HepG2 (cell line): ENCODE results near the gene GNA12. TPM values are rescaled to one million over a fixed set of nuclear protein-coding genes. Genes with fewer than 3 reads are reported as not detected.

Experiments
- ATAC-seq: fragments of 200-7000 bp; cut with Tn5 transposase; 3 replicates; pipeline ENCODE4 v1.9.1; 2020; ENCODE audit warnings: mild to moderate bottlenecking, moderate library complexity
- BruUV-seq: library from RNA; stranded (reverse); fragments of 400-500 nt; replicated peaks from 2 replicates; lab custom pipeline; 2021; lab: Mats Ljungman, UMichigan
- CTCF ChIA-PET: fragments of 300-600 bp; formaldehyde crosslinking; extraction: SDS; loops from one replicate; lab custom pipeline; 2021; ENCODE audit warnings: low total read pairs, inconsistent platforms, low intra/inter-chr PET ratio; lab: Yijun Ruan, JAX
- POLR2A ChIA-PET: fragments of 350-600 bp; sonication (Branson Sonifier 250); formaldehyde crosslinking; loops from one replicate; lab custom pipeline; 2020; ENCODE audit warnings: antibody characterized with exemption, inconsistent platforms; lab: Yijun Ruan, JAX
- DNase-seq: peaks from one replicate; pipeline ENCODE4 v3.0.0-alpha.2; 2015; ENCODE audit warnings: low spot score
- FAIRE-seq: peaks from 3 replicates; lab custom pipeline; 2011; peaks lifted over from hg19 to GRCh38; lab: Jason Lieb, UNC
- H2AFZ ChIP-seq: one replicate; pipeline ENCODE4 v1.6.1; 2011; ENCODE audit warnings: low read length, inconsistent platforms
- H3K27ac ChIP-seq: fragments of 300-600 bp; 3 replicates; pipeline ENCODE4 v1.8.0; 2011; ENCODE audit warnings: mixed run types, mild to moderate bottlenecking, mixed read lengths, low read length, inconsistent platforms; ENCODE audit not compliant: insufficient read depth; ENCODE audit errors: extremely low read length
- H3K27me3 ChIP-seq, 2 experiments: fragments of 200-600 bp in 1 of 2; 2 replicates in 1 of 2; 3 replicates in 1 of 2; pipeline versions ENCODE4 v1.6.0 to v1.8.0; 2011; ENCODE audit warnings: low read length in 2 of 2, mild to moderate bottlenecking in 2 of 2, moderate library complexity in 2 of 2, inconsistent platforms in 1 of 2; ENCODE audit not compliant: insufficient read depth in 2 of 2, control insufficient read depth in 1 of 2
- H3K36me3 ChIP-seq, 2 experiments: fragments of 200-600 bp in 1 of 2; replicated peaks in 1 of 2; 2 replicates in 1 of 2; 3 replicates in 1 of 2; pipeline versions ENCODE4 v1.5.1 to v1.8.0; 2011; ENCODE audit warnings: low read length in 2 of 2, inconsistent platforms in 1 of 2; ENCODE audit not compliant: insufficient read depth in 2 of 2, control insufficient read depth in 1 of 2
- H3K4me1 ChIP-seq: 2 replicates; pipeline ENCODE4 v1.5.1; 2012; ENCODE audit warnings: low read length, inconsistent platforms; ENCODE audit not compliant: insufficient read depth
- H3K4me2 ChIP-seq: 2 replicates; pipeline ENCODE4 v1.6.0; 2011; ENCODE audit warnings: low read depth, low read length, inconsistent platforms
- H3K4me3 ChIP-seq, 3 experiments: fragments of 200-600 bp in 1 of 3; sonication (generic), shearing (Covaris generic) in 1 of 3; replicated peaks in 1 of 3; 2 replicates each; pipeline ENCODE4 v1.5.1; 2011 to 2016; ENCODE audit warnings: low read length in 3 of 3, inconsistent platforms in 2 of 3, low read depth in 2 of 3, mild to moderate bottlenecking in 2 of 3, control low read depth in 1 of 3, mixed read lengths in 1 of 3; ENCODE audit not compliant: insufficient read depth in 1 of 3
- H3K79me2 ChIP-seq: one replicate; pipeline ENCODE4 v1.6.1; 2011; ENCODE audit warnings: low read length, inconsistent platforms; ENCODE audit not compliant: insufficient read depth
- H3K9ac ChIP-seq: 2 replicates; pipeline ENCODE4 v1.6.0; 2011; ENCODE audit warnings: mild to moderate bottlenecking, low read depth, low read length, inconsistent platforms; ENCODE audit not compliant: insufficient read depth
- H3K9me3 ChIP-seq: 2 replicates; pipeline ENCODE4 v1.5.1; 2012; ENCODE audit warnings: mild to moderate bottlenecking, low read length
- H4K20me1 ChIP-seq: 2 replicates; pipeline ENCODE4 v1.6.0; 2011; ENCODE audit warnings: inconsistent platforms, mild to moderate bottlenecking, low read length, moderate library complexity; ENCODE audit not compliant: insufficient read depth
- CHCHD3 ChIP-seq: sonication (generic); formaldehyde crosslinking; IDR thresholded peaks from 2 replicates; pipeline ENCODE4 v1.8.0; 2022; ENCODE audit warnings: mild to moderate bottlenecking, missing genetic modification reagents, moderate library complexity
- FOXP1 ChIP-seq, 2 experiments: fragments of 450-650 bp in 1 of 2; IDR thresholded peaks; 2 replicates each; pipeline ENCODE4 v1.6.1; 2017 to 2018; ENCODE audit warnings: antibody characterized with exemption in 1 of 2
- MAFK ChIP-seq, 2 experiments: IDR thresholded peaks in 1 of 2; conservative IDR thresholded peaks in 1 of 2; 2 replicates each; pipeline ENCODE4 v1.6.1; 2011; ENCODE audit warnings: improper control_type of control experiment in 2 of 2, low read length in 2 of 2
- NAIF1 ChIP-seq: sonication (generic); formaldehyde crosslinking; IDR thresholded peaks from 2 replicates; pipeline ENCODE4 v1.5.0; 2020; ENCODE audit warnings: mild to moderate bottlenecking, missing genetic modification reagents, borderline replicate concordance
- NCOA1 ChIP-seq: sonication (generic); formaldehyde crosslinking; IDR thresholded peaks from 2 replicates; pipeline ENCODE4 v1.9.0; 2021; ENCODE audit warnings: missing genetic modification reagents
- NFRKB ChIP-seq: fragments of 450-650 bp; IDR thresholded peaks from 2 replicates; pipeline ENCODE4 v1.6.1; 2017
- PRPF4 ChIP-seq: fragments of 200-400 bp; formaldehyde crosslinking; IDR thresholded peaks from 2 replicates; pipeline ENCODE4 v1.6.1; 2016; ENCODE audit warnings: low read length, low read depth; ENCODE audit not compliant: poor library complexity, severe bottlenecking
- ZKSCAN8 ChIP-seq: IDR thresholded peaks from 2 replicates; pipeline ENCODE4 v1.6.1; 2016; ENCODE audit warnings: borderline replicate concordance, missing genetic modification reagents, missing compliant biosample characterization
- ZMYM4 ChIP-seq: sonication (generic); formaldehyde crosslinking; IDR thresholded peaks from 2 replicates; pipeline ENCODE4 v1.8.1; 2023; ENCODE audit warnings: mild to moderate bottlenecking, missing genetic modification reagents
- ZNF260 ChIP-seq: sonication (generic); formaldehyde crosslinking; IDR thresholded peaks from 2 replicates; pipeline ENCODE4 v1.4.0; 2020; ENCODE audit warnings: missing genetic modification reagents, low read depth, mild to moderate bottlenecking, borderline replicate concordance
- ZNF274 ChIP-seq: sonication (generic); formaldehyde crosslinking; IDR thresholded peaks from 2 replicates; pipeline ENCODE4 v1.5.1; 2020; ENCODE audit warnings: mild to moderate bottlenecking, missing genetic modification reagents
- ZNF432 ChIP-seq: sonication (generic); formaldehyde crosslinking; IDR thresholded peaks from 2 replicates; pipeline ENCODE4 v1.5.0; 2020; ENCODE audit warnings: missing genetic modification reagents, mild to moderate bottlenecking, borderline replicate concordance
- ZNF615 ChIP-seq: sonication (generic); formaldehyde crosslinking; IDR thresholded peaks from 2 replicates; pipeline ENCODE4 v1.5.0; 2020; ENCODE audit warnings: mild to moderate bottlenecking, missing genetic modification reagents, borderline replicate concordance
- ZNF891 ChIP-seq: sonication (generic); formaldehyde crosslinking; IDR thresholded peaks from 2 replicates; pipeline ENCODE4 v1.5.0; 2020; ENCODE audit warnings: mild to moderate bottlenecking, missing genetic modification reagents
- WGBS: methylation state at CpG from one replicate; pipeline ENCODE4 v1.1.6; 2017; ENCODE audit warnings: low lambda C conversion rate; 5-methylcytosine and 5-hydroxymethylcytosine counted together
- in situ Hi-C: cut with HindIII; loops from 2 replicates; pipeline ENCODE4 v1.10.0; 2017; ENCODE audit warnings: low pct_unique_long_range_greater_than_20kb; ENCODE audit not compliant: extremely low pct_ligation_motif_present
- intact Hi-C: fragments of 100-400 bp; cut with micrococcal nuclease; formaldehyde crosslinking; loops from one replicate; pipeline ENCODE4 v1.10.0; 2022; ENCODE audit not compliant: unreplicated experiment
- polyA plus RNA-seq, 8 experiments: library from polyadenylated mRNA; depleted of rRNA in 3 of 8; stranded (reverse) in 7 of 8; unstranded in 1 of 8; fragments of >200 nt; fragmentation: Illumina TruSeq in 4 of 8; extraction: Trizol in 4 of 8; gene quantifications; 2 replicates each; pipeline versions ENCODE4 v1.2.1 to v1.2.3, GENCODE V29; 2011 to 2016; ENCODE audit warnings: low read depth in 4 of 8, missing spikeins in 1 of 8, mixed read lengths in 1 of 8; ENCODE audit not compliant: insufficient read depth in 1 of 8
- total RNA-seq, 5 experiments: library from RNA; depleted of rRNA; stranded (reverse); fragments of >200 nt; fragmentation: Illumina TruSeq; extraction: Trizol; gene quantifications; 2 replicates each; pipeline ENCODE4 v1.2.3, GENCODE V29; 2016; ENCODE audit warnings: low read depth in 1 of 5
- TF ChIP-seq, protein P1 (sequence below): sonication (generic); formaldehyde crosslinking; conservative IDR thresholded peaks from 2 replicates; pipeline ENCODE4 v1.4.0; 2020; ENCODE audit warnings: missing genetic modification reagents
- TF ChIP-seq, protein P2 (sequence below): sonication (generic); formaldehyde crosslinking; IDR thresholded peaks from 2 replicates; pipeline ENCODE4 v1.4.0; 2020; ENCODE audit warnings: missing genetic modification reagents, borderline replicate concordance
- TF ChIP-seq, protein P3 (sequence below): sonication (generic); formaldehyde crosslinking; IDR thresholded peaks from 2 replicates; pipeline ENCODE4 v1.5.0; 2020; ENCODE audit warnings: missing genetic modification reagents
- TF ChIP-seq, protein P4 (sequence below): fragments of 450-650 bp; IDR thresholded peaks from 2 replicates; pipeline ENCODE4 v1.6.1; 2017

Gene GNA12
- total and polyA plus RNA-seq, 2 of the 13 experiments (the other 11 are each of a cell fraction or from before 2014, with no cell fraction given): 16.2 to 50.9 TPM

DNA sequence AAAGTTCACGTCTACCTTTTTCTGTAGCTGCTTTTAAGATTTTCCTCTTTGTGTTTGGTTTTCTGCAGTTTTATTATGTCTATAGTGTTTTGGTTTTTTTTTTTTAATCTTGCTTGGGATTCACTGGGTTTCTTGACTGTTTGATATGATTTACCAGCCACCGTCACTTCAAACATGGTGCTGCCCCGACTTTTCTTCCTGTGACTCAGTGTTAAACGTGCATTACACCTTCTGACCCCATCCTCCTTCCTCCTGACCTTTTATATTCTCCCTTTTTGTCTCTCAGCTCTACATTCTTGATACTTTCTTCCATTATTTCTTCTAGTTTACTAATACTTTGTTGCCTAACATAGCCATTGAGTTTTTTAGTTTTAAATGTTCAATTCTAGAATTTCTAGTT, 61.5 kb downstream of the GNA12 start:
- H3K4me1 ChIP-seq: no peaks in the 10 kb centered on the region
- in situ Hi-C loops (no loop called here), intact Hi-C loops (no loop called here)
- H3K27me3 ChIP-seq: no peaks in the 10 kb centered on the region
- H3K36me3 ChIP-seq: peaks cover 14 to 36% of the 10 kb centered on the region in 2 experiments
- H3K79me2 ChIP-seq: no peaks in the 10 kb centered on the region
- FAIRE-seq: no peak
- no peak overlapping the region for H3K4me3 ChIP-seq
- no peak overlapping the region for H3K4me2 ChIP-seq
- no peaks in the 10 kb centered on the region for H4K20me1 ChIP-seq
- TF ChIP-seq ZNF274 (no peak), ZMYM4 (CRISPR knock-in tag) (no peak), NFRKB (no peak), NCOA1 (CRISPR knock-in tag) (no peak), CHCHD3 (CRISPR knock-in tag) (no peak), ZNF615 (CRISPR knock-in tag) (no peak), MAFK (conservative IDR thresholded peaks at IDR 0.05 in 1 of 2, IDR thresholded peaks at IDR 0.05 in 1 of 2; ENCODE audit: low read length in 2 of 2) (no peak), ZNF432 (no peak), FOXP1 (IDR thresholded peaks at IDR 0.05) (no peak), FOXP1 (CRISPR knock-in tag; IDR thresholded peaks at IDR 0.05) (no peak), ZKSCAN8 (CRISPR knock-in tag) (no peak), NAIF1 (CRISPR knock-in tag) (no peak), PRPF4 (no peak), ZNF891 (no peak), ZNF260 (CRISPR knock-in tag) (no peak)
- TF ChIP-seq, protein P1, sequence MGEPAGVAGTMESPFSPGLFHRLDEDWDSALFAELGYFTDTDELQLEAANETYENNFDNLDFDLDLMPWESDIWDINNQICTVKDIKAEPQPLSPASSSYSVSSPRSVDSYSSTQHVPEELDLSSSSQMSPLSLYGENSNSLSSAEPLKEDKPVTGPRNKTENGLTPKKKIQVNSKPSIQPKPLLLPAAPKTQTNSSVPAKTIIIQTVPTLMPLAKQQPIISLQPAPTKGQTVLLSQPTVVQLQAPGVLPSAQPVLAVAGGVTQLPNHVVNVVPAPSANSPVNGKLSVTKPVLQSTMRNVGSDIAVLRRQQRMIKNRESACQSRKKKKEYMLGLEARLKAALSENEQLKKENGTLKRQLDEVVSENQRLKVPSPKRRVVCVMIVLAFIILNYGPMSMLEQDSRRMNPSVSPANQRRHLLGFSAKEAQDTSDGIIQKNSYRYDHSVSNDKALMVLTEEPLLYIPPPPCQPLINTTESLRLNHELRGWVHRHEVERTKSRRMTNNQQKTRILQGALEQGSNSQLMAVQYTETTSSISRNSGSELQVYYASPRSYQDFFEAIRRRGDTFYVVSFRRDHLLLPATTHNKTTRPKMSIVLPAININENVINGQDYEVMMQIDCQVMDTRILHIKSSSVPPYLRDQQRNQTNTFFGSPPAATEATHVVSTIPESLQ (CRISPR knock-in tag): no peak
- TF ChIP-seq, protein P2, sequence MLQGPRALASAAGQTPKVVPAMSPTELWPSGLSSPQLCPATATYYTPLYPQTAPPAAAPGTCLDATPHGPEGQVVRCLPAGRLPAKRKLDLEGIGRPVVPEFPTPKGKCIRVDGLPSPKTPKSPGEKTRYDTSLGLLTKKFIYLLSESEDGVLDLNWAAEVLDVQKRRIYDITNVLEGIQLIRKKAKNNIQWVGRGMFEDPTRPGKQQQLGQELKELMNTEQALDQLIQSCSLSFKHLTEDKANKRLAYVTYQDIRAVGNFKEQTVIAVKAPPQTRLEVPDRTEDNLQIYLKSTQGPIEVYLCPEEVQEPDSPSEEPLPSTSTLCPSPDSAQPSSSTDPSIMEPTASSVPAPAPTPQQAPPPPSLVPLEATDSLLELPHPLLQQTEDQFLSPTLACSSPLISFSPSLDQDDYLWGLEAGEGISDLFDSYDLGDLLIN (CRISPR knock-in tag): no peak
- TF ChIP-seq, protein P3, sequence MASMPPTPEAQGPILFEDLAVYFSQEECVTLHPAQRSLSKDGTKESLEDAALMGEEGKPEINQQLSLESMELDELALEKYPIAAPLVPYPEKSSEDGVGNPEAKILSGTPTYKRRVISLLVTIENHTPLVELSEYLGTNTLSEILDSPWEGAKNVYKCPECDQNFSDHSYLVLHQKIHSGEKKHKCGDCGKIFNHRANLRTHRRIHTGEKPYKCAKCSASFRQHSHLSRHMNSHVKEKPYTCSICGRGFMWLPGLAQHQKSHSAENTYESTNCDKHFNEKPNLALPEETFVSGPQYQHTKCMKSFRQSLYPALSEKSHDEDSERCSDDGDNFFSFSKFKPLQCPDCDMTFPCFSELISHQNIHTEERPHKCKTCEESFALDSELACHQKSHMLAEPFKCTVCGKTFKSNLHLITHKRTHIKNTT (CRISPR knock-in tag): no peak
- TF ChIP-seq, protein P4, sequence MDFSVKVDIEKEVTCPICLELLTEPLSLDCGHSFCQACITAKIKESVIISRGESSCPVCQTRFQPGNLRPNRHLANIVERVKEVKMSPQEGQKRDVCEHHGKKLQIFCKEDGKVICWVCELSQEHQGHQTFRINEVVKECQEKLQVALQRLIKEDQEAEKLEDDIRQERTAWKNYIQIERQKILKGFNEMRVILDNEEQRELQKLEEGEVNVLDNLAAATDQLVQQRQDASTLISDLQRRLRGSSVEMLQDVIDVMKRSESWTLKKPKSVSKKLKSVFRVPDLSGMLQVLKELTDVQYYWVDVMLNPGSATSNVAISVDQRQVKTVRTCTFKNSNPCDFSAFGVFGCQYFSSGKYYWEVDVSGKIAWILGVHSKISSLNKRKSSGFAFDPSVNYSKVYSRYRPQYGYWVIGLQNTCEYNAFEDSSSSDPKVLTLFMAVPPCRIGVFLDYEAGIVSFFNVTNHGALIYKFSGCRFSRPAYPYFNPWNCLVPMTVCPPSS: no peak
- no peak overlapping the region for H2AFZ ChIP-seq
- H3K9me3 ChIP-seq: no peaks in the 10 kb centered on the region
- 99% methylated on average over 4 of the region's 4 CpGs for WGBS
- H3K9ac ChIP-seq: no peak overlapping the region
- POLR2A ChIA-PET: no interaction called here
- BruUV-seq: no TSS peak
- CTCF ChIA-PET: no interaction called here
- ATAC-seq: no peak
- no peak overlapping the region for H3K27ac ChIP-seq
- no peak for DNase-seq
